Neutrophil (primary cell): ENCODE measurements around the gene ABHD1.

ENCODE experiments used
- H3K27ac ChIP-seq: fragments of 200-600 bp; sonication (generic); 2 replicates; pipeline ENCODE4 v1.5.1; 2016; ENCODE audit warnings: mild to moderate bottlenecking, moderate library complexity
- H3K27me3 ChIP-seq: fragments of 200-600 bp; sonication (generic); 2 replicates; pipeline ENCODE4 v1.6.0; 2016; ENCODE audit warnings: mild to moderate bottlenecking
- H3K36me3 ChIP-seq: fragments of 200-600 bp; sonication (generic); 2 replicates; pipeline ENCODE4 v1.5.1; 2017
- H3K4me1 ChIP-seq, 2 experiments: fragments of 200-600 bp in 1 of 2; sonication (generic) in 1 of 2; 1 replicate in 1 of 2; 2 replicates in 1 of 2; pipeline versions ENCODE4 v1.5.1 to v1.6.1; 2013 to 2016; ENCODE audit warnings: low read depth in 1 of 2, low read length in 1 of 2, mild to moderate bottlenecking in 1 of 2, moderate library complexity in 1 of 2; ENCODE audit not compliant: control insufficient read depth in 1 of 2, insufficient read depth in 1 of 2
- H3K4me3 ChIP-seq, 2 experiments: fragments of 200-600 bp in 1 of 2; sonication (generic) in 1 of 2; 1 replicate in 1 of 2; 2 replicates in 1 of 2; pipeline ENCODE4 v1.5.1; 2013 to 2016; ENCODE audit warnings: low read depth in 1 of 2, low read length in 1 of 2, mild to moderate bottlenecking in 1 of 2, moderate library complexity in 1 of 2
- H3K9me3 ChIP-seq: fragments of 200-600 bp; sonication (generic); 2 replicates; pipeline ENCODE4 v1.5.1; 2016
- TF ChIP-seq, protein P1 (sequence below): fragments of 200-600 bp; sonication (generic); IDR thresholded peaks from 2 replicates; pipeline ENCODE4 v1.5.1; 2016; ENCODE audit warnings: antibody characterized with exemption

ABHD1 gene

DNA sequence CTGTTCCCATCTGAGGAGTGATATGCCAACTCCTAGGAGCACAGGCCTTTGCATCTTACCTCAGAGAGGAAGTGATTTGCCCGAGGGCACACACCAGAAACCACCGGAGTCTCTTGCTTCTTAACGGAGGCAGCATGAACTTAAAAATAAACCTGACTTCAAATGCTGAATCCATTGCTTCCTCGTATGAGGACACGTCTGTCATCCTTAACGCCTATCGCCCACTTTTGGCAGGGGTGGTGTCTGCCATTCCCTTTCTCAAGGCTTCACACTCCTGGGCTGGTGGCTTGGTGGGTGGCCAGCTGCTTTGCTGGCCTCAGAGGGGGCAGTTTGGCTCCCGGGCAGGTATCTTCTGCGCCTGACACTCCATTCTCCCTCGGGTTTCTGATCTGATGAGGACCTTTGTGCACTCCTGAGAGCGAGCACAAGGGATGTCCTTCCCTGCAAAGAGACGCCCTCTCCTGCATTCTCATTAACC is 11.9 kb downstream of the ABHD1 start:
- Histone ChIP-seq H3K27ac (peak overlapping the region; percentile 87), H3K4me3 (no peak overlapping the region), H3K9me3 (no peaks in the 10 kb centered on the region), H3K27me3 (no peaks in the 10 kb centered on the region), H3K4me1 (peaks cover 15 to 17% of the 10 kb centered on the region in 2 experiments), H3K36me3 (peaks cover 30% of the 10 kb centered on the region)
- TF ChIP-seq, protein P1, sequence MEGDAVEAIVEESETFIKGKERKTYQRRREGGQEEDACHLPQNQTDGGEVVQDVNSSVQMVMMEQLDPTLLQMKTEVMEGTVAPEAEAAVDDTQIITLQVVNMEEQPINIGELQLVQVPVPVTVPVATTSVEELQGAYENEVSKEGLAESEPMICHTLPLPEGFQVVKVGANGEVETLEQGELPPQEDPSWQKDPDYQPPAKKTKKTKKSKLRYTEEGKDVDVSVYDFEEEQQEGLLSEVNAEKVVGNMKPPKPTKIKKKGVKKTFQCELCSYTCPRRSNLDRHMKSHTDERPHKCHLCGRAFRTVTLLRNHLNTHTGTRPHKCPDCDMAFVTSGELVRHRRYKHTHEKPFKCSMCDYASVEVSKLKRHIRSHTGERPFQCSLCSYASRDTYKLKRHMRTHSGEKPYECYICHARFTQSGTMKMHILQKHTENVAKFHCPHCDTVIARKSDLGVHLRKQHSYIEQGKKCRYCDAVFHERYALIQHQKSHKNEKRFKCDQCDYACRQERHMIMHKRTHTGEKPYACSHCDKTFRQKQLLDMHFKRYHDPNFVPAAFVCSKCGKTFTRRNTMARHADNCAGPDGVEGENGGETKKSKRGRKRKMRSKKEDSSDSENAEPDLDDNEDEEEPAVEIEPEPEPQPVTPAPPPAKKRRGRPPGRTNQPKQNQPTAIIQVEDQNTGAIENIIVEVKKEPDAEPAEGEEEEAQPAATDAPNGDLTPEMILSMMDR, result no peak

DNA sequence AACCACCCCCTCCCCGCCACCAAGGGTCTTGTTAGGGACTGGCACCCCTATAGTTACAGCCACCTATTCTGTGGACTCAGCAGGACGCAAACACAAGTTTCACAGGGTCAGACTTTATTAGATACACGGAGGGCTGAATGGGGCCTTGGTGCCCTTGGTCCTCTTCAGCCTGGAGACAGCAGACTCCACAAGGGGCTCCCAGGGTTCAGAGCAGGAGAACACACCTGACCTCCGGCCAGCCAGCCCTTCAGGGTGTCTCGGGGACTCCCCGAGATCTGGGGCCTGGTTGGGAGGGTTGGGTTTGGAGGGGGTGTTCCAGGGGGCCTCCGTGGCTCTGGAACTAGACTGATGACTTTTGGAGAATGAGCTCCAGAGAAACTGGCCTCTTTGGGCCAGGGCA is 13.1 kb downstream of the ABHD1 start:
- peaks cover 17% of the 10 kb centered on the region for H3K36me3 ChIP-seq
- H3K4me1 ChIP-seq, result peaks cover 15 to 17% of the 10 kb centered on the region in 2 experiments
- H3K27me3 ChIP-seq, result no peaks in the 10 kb centered on the region
- H3K9me3 ChIP-seq, result no peaks in the 10 kb centered on the region
- H3K27ac ChIP-seq, result no peak overlapping the region
- TF ChIP-seq, protein P1, result no peak
- H3K4me3 ChIP-seq, result no peak overlapping the region

DNA sequence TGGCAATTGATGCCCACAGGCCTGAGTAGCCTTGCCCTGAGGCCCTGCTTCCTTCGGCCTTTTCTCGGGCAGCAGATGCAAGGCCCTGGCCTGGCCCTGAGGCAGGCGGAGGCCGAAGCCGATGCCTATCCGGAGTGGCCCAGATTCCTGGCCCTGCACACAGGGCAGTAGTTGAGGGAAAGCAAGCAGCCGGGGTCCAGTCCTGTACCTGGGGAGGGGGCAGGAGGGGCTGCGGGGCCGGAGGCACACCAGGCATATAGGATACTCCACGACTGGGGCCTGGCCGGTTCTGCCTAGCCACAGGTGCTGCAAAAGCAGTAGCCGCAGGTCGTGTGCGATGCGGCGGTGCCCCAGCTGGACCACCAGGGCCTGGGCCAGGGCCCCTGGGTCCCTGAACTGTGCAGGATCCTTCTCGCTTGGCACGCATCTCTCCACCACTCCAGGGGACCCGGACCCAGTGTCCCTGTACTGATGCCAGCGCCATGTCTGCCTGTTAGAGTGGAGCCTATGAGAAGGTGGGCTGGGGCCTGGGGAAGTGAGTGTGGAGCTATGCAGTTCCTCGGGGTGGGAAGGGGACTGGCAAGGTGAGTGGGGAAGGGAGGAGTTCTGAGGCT is 13.8 kb downstream of the ABHD1 start:
- Histone ChIP-seq H3K4me1 (peaks cover 15 to 17% of the 10 kb centered on the region in 2 experiments), H3K4me3 (no peak overlapping the region), H3K9me3 (no peaks in the 10 kb centered on the region), H3K36me3 (peaks cover 10% of the 10 kb centered on the region), H3K27ac (no peak overlapping the region), H3K27me3 (peaks cover 6% of the 10 kb centered on the region)
- TF ChIP-seq, protein P1, result no peak

DNA sequence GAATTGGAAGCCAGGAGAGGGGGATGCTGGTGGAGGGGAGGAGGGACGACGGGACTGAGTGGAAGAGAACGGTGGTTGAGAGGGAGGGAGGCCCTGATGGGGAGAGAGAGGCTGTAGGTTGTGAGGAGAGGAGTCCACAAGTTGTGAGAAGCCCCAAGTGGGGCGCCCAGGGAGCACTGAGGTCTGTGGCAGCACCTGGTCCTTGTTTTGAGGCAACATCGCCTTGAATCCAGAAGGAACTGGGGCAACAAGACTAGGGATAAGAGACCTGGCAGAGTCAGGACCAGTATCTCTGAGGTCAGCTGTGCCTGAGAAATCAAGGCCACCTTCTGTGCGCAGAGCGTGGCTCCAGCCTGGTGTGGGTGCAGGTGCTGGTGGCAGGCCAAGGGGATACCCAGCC is 14.5 kb downstream of the ABHD1 start:
- H3K9me3 ChIP-seq, result no peaks in the 10 kb centered on the region
- peaks cover 11% of the 10 kb centered on the region for H3K27me3 ChIP-seq
- no peak overlapping the region for H3K4me3 ChIP-seq
- H3K4me1 ChIP-seq, result peaks cover 15% of the 10 kb centered on the region in 2 experiments
- TF ChIP-seq, protein P1, result no peak
- no peak overlapping the region for H3K27ac ChIP-seq
- H3K36me3 ChIP-seq, result peaks cover 4% of the 10 kb centered on the region

DNA sequence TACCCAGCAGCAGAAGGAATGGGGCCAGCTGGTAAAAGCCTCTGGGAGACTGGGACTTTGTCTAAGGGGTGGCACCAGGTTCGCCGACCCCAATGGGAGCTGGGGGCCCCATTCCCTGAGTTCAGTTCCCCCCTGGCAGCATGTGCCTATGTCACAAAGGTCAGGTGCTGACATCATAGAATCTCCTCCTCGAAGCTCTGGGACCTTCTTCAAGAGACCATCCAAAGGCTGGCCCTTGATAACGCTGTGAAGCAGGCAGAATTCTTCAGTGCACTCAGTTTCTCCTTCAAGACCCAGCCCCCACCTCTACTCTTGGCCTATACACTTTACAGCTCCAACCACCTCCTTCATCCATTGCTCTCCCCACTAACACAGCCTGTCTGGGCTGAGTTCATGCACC is 15.7 kb downstream of the ABHD1 start, which contains the start of gene PRR30:
TSS of gene PRR30 (minus strand) at position 101 of the 400 bp plus-strand sequence. CDS start 1,081 bp downstream, outside the sequence.
- H3K9me3 ChIP-seq, result no peaks in the 10 kb centered on the region
- no peak within 1 kb of the TSS for H3K4me3 ChIP-seq
- H3K36me3 ChIP-seq, result no peaks in the 10 kb centered on the region
- H3K27me3 ChIP-seq, result peaks cover 18% of the 10 kb centered on the region
- peaks cover 4 to 5% of the 10 kb centered on the region in 2 experiments for H3K4me1 ChIP-seq
- no peak within 1 kb of the TSS for H3K27ac ChIP-seq
- TF ChIP-seq, protein P1, result no peak
